Stomach (tissue), 4 donors: Measurements from ENCODE around the gene HS6ST1.

Experiments used
- CTCF ChIP-seq, 7 experiments: fragments of 450-650 bp in 4 of 7; fragments of 200-600 bp in 3 of 7; sonication (generic) in 3 of 7; IDR thresholded peaks; one replicate each; pipeline ENCODE4 v1.5.1; 2016 to 2019; ENCODE audit warnings: antibody characterized with exemption in 7 of 7, control low read depth in 2 of 7, mild to moderate bottlenecking in 1 of 7
- EP300 ChIP-seq: sonication (generic); formaldehyde crosslinking; IDR thresholded peaks from one replicate; pipeline ENCODE4 v1.6.1; 2017; ENCODE audit warnings: antibody characterized with exemption
- POLR2A ChIP-seq, 4 donors: fragments of 450-650 bp; IDR thresholded peaks; one replicate each; pipeline ENCODE4 v1.6.1; 2016; ENCODE audit warnings: antibody characterized with exemption in 4 of 4, control low read depth in 2 of 4, mild to moderate bottlenecking in 1 of 4, moderate library complexity in 1 of 4
- POLR2AphosphoS5 ChIP-seq, 3 donors: sonication (generic); formaldehyde crosslinking; IDR thresholded peaks; one replicate each; pipeline ENCODE4 v1.6.1; 2016; ENCODE audit warnings: antibody characterized with exemption in 3 of 3

GRCh38 chr2:128302011-128302743 is 16.5 kb downstream of the HS6ST1 start:
- no peak for TF ChIP-seq CTCF (IDR thresholded peaks at IDR 0.05)
- no peak for TF ChIP-seq POLR2A (IDR thresholded peaks at IDR 0.05)
- no peak for TF ChIP-seq EP300
- no peak for TF ChIP-seq POLR2AphosphoS5 (IDR thresholded peaks at IDR 0.05)
